Amniotic stem cell (primary cell): ENCODE results near the gene SNX21.
"Not testable (repeated sequence)": the region's sequence is repeated elsewhere in the genome, so short reads cannot be mapped to it uniquely, and the experiment has no call there.

Source experiments
- DNase-seq: peaks from one replicate; lab custom pipeline; 2025; lab: John Stamatoyannopoulos, UW

SNX21 gene

GRCh38 chr20:45823949-45824835, 9.4 kb upstream of the SNX21 start:
- no peak for DNase-seq

- DNase-seq, result no peak
Observed at GRCh38 chr20:45826381-45827019, 7.1 kb upstream of the SNX21 start.

GRCh38 chr20:45827030-45827652, 6.5 kb upstream of the SNX21 start, which contains the start of gene TNNC2:
Gene TNNC2, minus strand, starts transcription at chr20:45827312. Its CDS starts 64 bp downstream, at chr20:45827248.
- no peak for DNase-seq

GRCh38 chr20:45827712-45828111, 5.9 kb upstream of the SNX21 start:
- no peak for DNase-seq

- no peak for DNase-seq
Observed at GRCh38 chr20:45828589-45828988, 5.0 kb upstream of the SNX21 start.

GRCh38 chr20:45829673-45830106, 3.9 kb upstream of the SNX21 start:
- DNase-seq, result not testable (repeated sequence)

GRCh38 chr20:45832619-45833018, 980 bp upstream of the SNX21 start:
- no peak for DNase-seq

- DNase-seq, result no peak
Observed at GRCh38 chr20:45833883-45834796, 541 bp downstream of the SNX21 start.

GRCh38 chr20:45834797-45835161, 1.2 kb downstream of the SNX21 start:
- DNase-seq, result no peak

- no peak for DNase-seq
Observed at GRCh38 chr20:45835329-45835765, 1.7 kb downstream of the SNX21 start.

- no peak for DNase-seq
Observed at GRCh38 chr20:45835825-45836224, 2.2 kb downstream of the SNX21 start.

- DNase-seq, result no peak
Observed at GRCh38 chr20:45836841-45837240, 3.2 kb downstream of the SNX21 start.

GRCh38 chr20:45840700-45841198, 7.2 kb downstream of the SNX21 start:
- DNase-seq, result no peak

GRCh38 chr20:45841407-45842129, 8.0 kb downstream of the SNX21 start:
- no peak for DNase-seq

- no peak for DNase-seq
Observed at GRCh38 chr20:45842169-45842812, 8.7 kb downstream of the SNX21 start.

GRCh38 chr20:45843506-45843905, 9.9 kb downstream of the SNX21 start:
- DNase-seq, result no peak

GRCh38 chr20:45845452-45845851, 11.9 kb downstream of the SNX21 start:
- no peak for DNase-seq

GRCh38 chr20:45848421-45848820, 14.8 kb downstream of the SNX21 start:
- DNase-seq, result no peak

GRCh38 chr20:45848969-45849582, 15.5 kb downstream of the SNX21 start:
- no peak for DNase-seq

- no peak for DNase-seq
Observed at GRCh38 chr20:45850238-45850637, 16.6 kb downstream of the SNX21 start.
